GM10266 (cell line): ENCODE data around the gene AAMP.
A peak's percentile ranks its signal among the peaks of the same experiment; 100 is the strongest.

Source experiments
- DNase-seq: peaks from one replicate; pipeline ENCODE4 v3.0.0; 2012; ENCODE audit errors: extremely low spot score
- TF ChIP-seq, protein P1 (sequence below): IDR thresholded peaks from 2 replicates; pipeline ENCODE4 v1.5.1; 2012; ENCODE audit warnings: mild to moderate bottlenecking, low read depth; ENCODE audit not compliant: control insufficient read depth, insufficient read depth; ENCODE audit errors: missing control alignments

Gene AAMP

DNA sequence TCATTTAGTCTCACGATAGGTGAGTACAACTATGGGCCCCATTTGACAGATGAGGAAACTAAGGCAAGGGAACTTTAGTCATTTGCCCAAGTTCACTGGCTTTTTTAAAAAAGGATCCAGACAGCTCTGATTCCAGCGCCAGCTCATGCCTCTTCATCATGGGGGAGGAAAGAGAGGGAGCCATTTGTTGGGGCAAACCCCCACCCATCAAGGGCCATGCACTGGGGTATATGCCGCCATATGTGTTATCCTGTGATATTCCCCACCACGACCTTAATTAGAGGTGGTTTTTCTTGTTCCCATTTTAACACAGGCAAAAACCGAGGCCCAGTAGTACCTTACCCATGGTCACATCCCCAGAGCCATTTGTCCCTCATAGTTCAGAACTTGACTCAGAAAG is 9.8 kb downstream of the AAMP start:
- TF ChIP-seq, protein P1, sequence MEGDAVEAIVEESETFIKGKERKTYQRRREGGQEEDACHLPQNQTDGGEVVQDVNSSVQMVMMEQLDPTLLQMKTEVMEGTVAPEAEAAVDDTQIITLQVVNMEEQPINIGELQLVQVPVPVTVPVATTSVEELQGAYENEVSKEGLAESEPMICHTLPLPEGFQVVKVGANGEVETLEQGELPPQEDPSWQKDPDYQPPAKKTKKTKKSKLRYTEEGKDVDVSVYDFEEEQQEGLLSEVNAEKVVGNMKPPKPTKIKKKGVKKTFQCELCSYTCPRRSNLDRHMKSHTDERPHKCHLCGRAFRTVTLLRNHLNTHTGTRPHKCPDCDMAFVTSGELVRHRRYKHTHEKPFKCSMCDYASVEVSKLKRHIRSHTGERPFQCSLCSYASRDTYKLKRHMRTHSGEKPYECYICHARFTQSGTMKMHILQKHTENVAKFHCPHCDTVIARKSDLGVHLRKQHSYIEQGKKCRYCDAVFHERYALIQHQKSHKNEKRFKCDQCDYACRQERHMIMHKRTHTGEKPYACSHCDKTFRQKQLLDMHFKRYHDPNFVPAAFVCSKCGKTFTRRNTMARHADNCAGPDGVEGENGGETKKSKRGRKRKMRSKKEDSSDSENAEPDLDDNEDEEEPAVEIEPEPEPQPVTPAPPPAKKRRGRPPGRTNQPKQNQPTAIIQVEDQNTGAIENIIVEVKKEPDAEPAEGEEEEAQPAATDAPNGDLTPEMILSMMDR: no peak

GRCh38 chr2:218259099-218259961 is 10.6 kb downstream of the AAMP start:
- TF ChIP-seq, protein P1: no peak
- DNase-seq: no peak

More for the DNA sequence above, 9.8 kb downstream of the AAMP start:
- no peak for DNase-seq

GRCh38 chr2:218257390-218257981 is 12.5 kb downstream of the AAMP start:
- DNase-seq: peak; percentile 78
- TF ChIP-seq, protein P1: peak; percentile 73

DNA sequence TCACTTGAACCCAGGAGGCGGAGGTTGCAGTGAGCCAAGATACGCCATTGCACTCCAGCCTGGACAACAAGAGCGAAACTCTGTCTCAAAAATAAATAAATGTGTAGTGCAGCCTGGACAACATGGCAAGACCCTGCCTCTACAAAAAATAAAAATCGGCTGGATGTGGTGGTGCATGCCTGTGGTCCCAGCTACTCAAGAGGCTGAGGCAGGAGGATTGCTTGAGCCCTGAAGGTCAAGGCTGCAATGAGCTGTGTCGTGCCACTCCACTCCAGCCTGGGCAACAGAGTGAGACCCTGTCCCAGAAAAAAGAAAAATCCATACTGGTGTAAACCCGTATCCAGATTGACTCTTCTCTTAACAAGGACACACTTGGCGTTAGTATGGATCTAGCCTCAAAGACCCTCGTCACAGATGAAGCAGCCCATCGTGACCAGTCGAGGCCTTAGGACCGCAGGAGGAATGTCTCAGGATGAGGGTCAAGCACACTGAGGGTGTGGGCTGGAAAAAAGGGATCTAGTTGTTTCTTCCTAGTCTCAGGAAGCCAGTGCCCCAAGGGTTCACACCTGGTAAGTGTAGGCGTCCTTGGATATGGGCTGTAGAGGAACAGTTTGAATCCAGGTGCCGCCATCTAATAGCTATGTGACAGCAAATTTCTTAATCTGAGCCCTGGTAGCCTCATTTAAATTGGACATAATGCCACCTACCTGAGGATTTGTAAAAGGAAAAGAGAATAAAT is 13.2 kb downstream of the AAMP start:
- DNase-seq: no peak
- TF ChIP-seq, protein P1: no peak

DNA sequence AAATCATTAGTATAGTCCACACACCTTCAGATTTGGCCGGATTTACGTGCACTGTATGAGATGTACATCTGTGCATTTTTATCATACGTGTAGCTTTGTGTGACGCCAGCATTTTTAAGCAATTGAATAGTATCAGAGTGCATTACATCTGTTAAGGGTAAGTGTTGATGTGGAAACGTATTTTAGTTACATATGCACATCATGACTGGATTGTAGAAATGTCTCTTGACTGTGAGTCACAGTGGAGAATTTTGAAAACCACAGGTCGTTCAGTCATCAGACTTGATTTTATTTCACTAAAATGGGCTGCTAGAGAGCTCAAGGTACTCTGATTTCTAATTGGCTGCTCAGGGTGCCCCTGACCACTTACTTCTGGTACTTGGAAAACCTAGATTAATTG is 14.5 kb downstream of the AAMP start:
- TF ChIP-seq, protein P1: no peak
- no peak for DNase-seq

GRCh38 chr2:218253232-218253625 is 16.7 kb downstream of the AAMP start:
- TF ChIP-seq, protein P1: no peak
- no peak for DNase-seq
